Heart left ventricle (tissue), 16 donors: ENCODE results near the gene ATG12. TPM values are rescaled to one million over a fixed set of nuclear protein-coding genes. Genes with fewer than 3 reads are reported as not detected.
A peak's percentile ranks its signal among the peaks of the same experiment; 100 is the strongest.

ENCODE experiments used
- ATAC-seq, 4 donors: fragments of 200-7000 bp; cut with Tn5 transposase; one replicate each; pipeline ENCODE4 v1.9.1; 2020 to 2022; ENCODE audit warnings: moderate library complexity in 4 of 4, mild to moderate bottlenecking in 3 of 4, moderate number of reproducible peaks in 1 of 4
- DNase-seq, 5 donors: peaks; one replicate each; pipeline ENCODE4 v3.0.0-alpha.2; 2020
- H3K27ac ChIP-seq, 12 donors: fragments of 200-600 bp; sonication (generic) in 4 of 12; one replicate each; pipeline versions ENCODE4 v1.5.0 to v1.8.0; 2016 to 2022; ENCODE audit warnings: mild to moderate bottlenecking in 2 of 12
- H3K27me3 ChIP-seq, 9 donors: fragments of 200-600 bp; sonication (generic) in 2 of 9; one replicate each; pipeline versions ENCODE4 v1.5.1 to v1.8.0; 2016 to 2022; ENCODE audit warnings: mild to moderate bottlenecking in 3 of 9
- H3K36me3 ChIP-seq, 9 donors: fragments of 200-600 bp; sonication (generic) in 2 of 9; one replicate each; pipeline versions ENCODE4 v1.5.0 to v1.8.0; 2018 to 2022; ENCODE audit warnings: mild to moderate bottlenecking in 2 of 9
- H3K4me1 ChIP-seq, 12 donors: fragments of 200-600 bp; sonication (generic) in 4 of 12; one replicate each; pipeline versions ENCODE4 v1.5.0 to v1.8.0; 2016 to 2022; ENCODE audit warnings: mild to moderate bottlenecking in 3 of 12
- H3K4me3 ChIP-seq, 12 donors: fragments of 200-600 bp; sonication (generic) in 4 of 12; one replicate each; pipeline versions ENCODE4 v1.5.0 to v1.8.0; 2017 to 2022; ENCODE audit warnings: mild to moderate bottlenecking in 9 of 12, moderate library complexity in 4 of 12
- H3K9me3 ChIP-seq, 12 donors: fragments of 200-600 bp; sonication (generic) in 4 of 12; one replicate each; pipeline versions ENCODE4 v1.5.0 to v1.8.0; 2016 to 2022; ENCODE audit warnings: mild to moderate bottlenecking in 1 of 12
- CTCF ChIP-seq, 12 donors: fragments of 200-600 bp; sonication (generic) in 4 of 12; IDR thresholded peaks; one replicate each; pipeline versions ENCODE4 v1.5.0 to v1.8.0; 2018 to 2022; ENCODE audit warnings: antibody characterized with exemption in 12 of 12, mild to moderate bottlenecking in 5 of 12
- POLR2A ChIP-seq, 2 donors: fragments of 450-650 bp; IDR thresholded peaks; one replicate each; pipeline ENCODE4 v1.6.1; 2017; ENCODE audit warnings: antibody characterized with exemption in 2 of 2, mild to moderate bottlenecking in 2 of 2, moderate library complexity in 2 of 2
- WGBS, 4 donors: extraction: QIAGEN DNeasy Blood & Tissue Kit in 2 of 4; methylation state at CpG; one replicate each; pipeline versions ENCODE4 v1.1.5 to v1.1.7; 2013 to 2018; 5-methylcytosine and 5-hydroxymethylcytosine counted together
- intact Hi-C, 10 donors: fragments of 100-400 bp; cut with DNase I; formaldehyde crosslinking; loops; one replicate each; pipeline versions ENCODE4 v1.11.1 to v1.14.2; 2022
- polyA plus RNA-seq, 2 donors: library from polyadenylated mRNA; stranded (reverse); fragments of 200-250 nt; gene quantifications; one replicate each; pipeline ENCODE4 v1.2.3, GENCODE V29; 2013
- total RNA-seq, 9 donors: library from RNA; depleted of rRNA in 2 of 9; stranded (reverse); fragments of >200 nt in 2 of 9; fragmentation: NEBNext Ultra II Directional in 3 of 9; extraction: Animal tissue kit (Norgen Biotek cat#: 25700) in 3 of 9; gene quantifications; one replicate each; pipeline versions ENCODE4 v1.1.0 to v1.2.4, GENCODE V29; 2016 to 2023
- donor health status: ischemic (EF 13 %, LVEDD 7.1; RV severe dilation, severe dysfunction).
- donor health status: healthy with polysubstance abuse.
- donor health status: DM: no; HTN: yes; CAD: no.
- donor health status: DM: no; HTN: no; CAD: no.
- donor health status: ischemic (EF 25% LVEDD 6.9; RV normal size, moderate dysfunction).
- donor health status: ischemic (EF 25% LVEDD 5.7; RV mildly dilated, moderate dysfunction).
- donor health status: healthy.
- donor health status: DM: yes; HTN: yes; CAD: no.
- donor health status: ischemic (EF 35%, LVEDD 5.7; RV mildly dilated, moderate dysfunction).
- donor health status: nonischemic (EF 11% LVEDD 7.7; RV severe dilation, severe dysfunction).
- donor health status: DM: yes; HTN: yes; CAD: no.
- donor health status: PGD.
- donor health status: ischemic (EF 29% LVEDD 5.4; RV normal size, mild dysfunction).
- donor health status: nonischemic (EF 23%, LVEDD 6.1; RV moderate dilation, normal function).

Gene ATG12
- total and polyA plus RNA-seq, 11 donors = 15.3 to 31.3 (median 23.0) TPM

GRCh38 chr5:115815693-115816225 is 25.6 kb downstream of the ATG12 start:
- peaks cover 0 to 67% (median 32%) of the 10 kb centered on the region in 9 donors for H3K27me3 ChIP-seq
- intact Hi-C loops = loop anchor here in 1 of 10 donors (5.0 kb wide), 1 partner anchor 43 kb away; no protein-coding TSS in a partner anchor

GRCh38 chr5:115815006-115815692 is 26.2 kb downstream of the ATG12 start:
- Histone ChIP-seq H3K9me3 (no peaks in the 10 kb centered on the region), H3K4me1 (peaks cover 0 to 21% (median 2%) of the 10 kb centered on the region in 12 donors), H3K36me3 (peaks cover 0 to 15% (median 0%) of the 10 kb centered on the region in 9 donors), H3K27ac (peak overlapping the region in 1 of 12 donors; percentile 77), H3K4me3 (peak overlapping the region; percentile 39 to 79 (median 60)), H3K27me3 (peaks cover 0 to 67% (median 32%) of the 10 kb centered on the region in 9 donors)
- DNase-seq (no peak), ATAC-seq (no peak)
- intact Hi-C loops = loop anchor here in 1 of 10 donors (5.0 kb wide), 1 partner anchor 43 kb away; no protein-coding TSS in a partner anchor
- TF ChIP-seq CTCF (IDR thresholded peaks at IDR 0.05) (no peak), POLR2A (IDR thresholded peaks at IDR 0.05) (no peak)
- WGBS, 4 donors = 26 to 35% (median 28%) methylated on average over 21 of the region's 21 CpGs

More at GRCh38 chr5:115815693-115816225, 25.6 kb downstream of the ATG12 start:
- TF ChIP-seq POLR2A (IDR thresholded peaks at IDR 0.05) (no peak), CTCF (IDR thresholded peaks at IDR 0.05) (no peak)
- peak overlapping the region; percentile 39 to 79 (median 60) for H3K4me3 ChIP-seq
- H3K4me1 ChIP-seq = peaks cover 0 to 21% (median 2%) of the 10 kb centered on the region in 12 donors
- peak; percentile 5 to 47 (median 36) for ATAC-seq
- H3K36me3 ChIP-seq = peaks cover 0 to 9% (median 0%) of the 10 kb centered on the region in 9 donors
- no peaks in the 10 kb centered on the region for H3K9me3 ChIP-seq
- DNase-seq = peak in 3 of 5 donors; percentile 17 to 30 (median 29)
- 1 to 4% (median 1%) methylated on average over 31 to 48 of the region's 48 CpGs for WGBS, 4 donors
- H3K27ac ChIP-seq = peak overlapping the region in 6 of 12 donors; percentile 48 to 77 (median 68)

- H3K4me1 ChIP-seq = peaks cover 0 to 21% (median 2%) of the 10 kb centered on the region in 12 donors
- ATAC-seq = no peak
- H3K27me3 ChIP-seq = peaks cover 0 to 67% (median 32%) of the 10 kb centered on the region in 9 donors
- no peak for DNase-seq
- intact Hi-C loops = no loop called here
- no peak overlapping the region for H3K27ac ChIP-seq
- H3K9me3 ChIP-seq = no peaks in the 10 kb centered on the region
- H3K4me3 ChIP-seq = peak overlapping the region in 4 of 12 donors; percentile 12 to 77 (median 62)
- peaks cover 0 to 20% (median 0%) of the 10 kb centered on the region in 9 donors for H3K36me3 ChIP-seq
- 83 to 95% (median 88%) methylated on average over 5 of the region's 5 CpGs for WGBS, 4 donors
- TF ChIP-seq CTCF (IDR thresholded peaks at IDR 0.05) (no peak), POLR2A (IDR thresholded peaks at IDR 0.05) (no peak)
Measured at GRCh38 chr5:115813719-115814118, 27.6 kb downstream of the ATG12 start.

- peaks cover 0 to 54% (median 32%) of the 10 kb centered on the region in 9 donors for H3K27me3 ChIP-seq
- no peaks in the 10 kb centered on the region for H3K9me3 ChIP-seq
- no peak for DNase-seq
- TF ChIP-seq CTCF (IDR thresholded peaks at IDR 0.05) (no peak), POLR2A (IDR thresholded peaks at IDR 0.05) (no peak)
- ATAC-seq = no peak
- intact Hi-C loops = no loop called here
- 78 to 91% (median 87%) methylated on average over 1 of the region's 1 CpG for WGBS, 4 donors
- peaks cover 0 to 21% (median 0%) of the 10 kb centered on the region in 12 donors for H3K4me1 ChIP-seq
- H3K4me3 ChIP-seq = no peak overlapping the region
- no peak overlapping the region for H3K27ac ChIP-seq
- peaks cover 0 to 32% (median 0%) of the 10 kb centered on the region in 9 donors for H3K36me3 ChIP-seq
Measured at GRCh38 chr5:115812372-115812771, 29.0 kb downstream of the ATG12 start.
